ENCODE measurements around the gene INSL3.

Gene INSL3

GRCh38 chr19:17846146-17846545, 24.8 kb upstream of the INSL3 start:
- DNase-seq (ENCODE audit: low read depth), result no peak

GRCh38 chr19:17843908-17844490, 22.7 kb upstream of the INSL3 start:
- no peak for DNase-seq (ENCODE audit: low read depth)

GRCh38 chr19:17843292-17843827, 22.0 kb upstream of the INSL3 start:
- no peak for DNase-seq (ENCODE audit: low read depth)

- no peak for DNase-seq (ENCODE audit: low read depth)
These were observed 21.5 kb upstream of the INSL3 start for GRCh38 chr19:17842663-17843291.

GRCh38 chr19:17841810-17842662, 20.7 kb upstream of the INSL3 start:
- DNase-seq (ENCODE audit: low read depth), result no peak

- no peak for DNase-seq (ENCODE audit: low read depth)
These were observed 20.1 kb upstream of the INSL3 start for GRCh38 chr19:17841371-17841809.

GRCh38 chr19:17840019-17840418, 18.7 kb upstream of the INSL3 start:
- DNase-seq (ENCODE audit: low read depth), result no peak

- DNase-seq (ENCODE audit: low read depth), result no peak
These were observed 16.7 kb upstream of the INSL3 start for GRCh38 chr19:17837972-17838371.

- no peak for DNase-seq (ENCODE audit: low read depth)
These were observed 15.2 kb upstream of the INSL3 start for GRCh38 chr19:17836530-17836929.

- no peak for DNase-seq (ENCODE audit: low read depth)
These were observed 14.1 kb upstream of the INSL3 start for GRCh38 chr19:17835182-17836006.

GRCh38 chr19:17834350-17835181, 13.2 kb upstream of the INSL3 start:
- no peak for DNase-seq (ENCODE audit: low read depth)

GRCh38 chr19:17832443-17833208, 11.3 kb upstream of the INSL3 start:
- DNase-seq (ENCODE audit: low read depth), result no peak

GRCh38 chr19:17831419-17831888, 10.1 kb upstream of the INSL3 start:
- DNase-seq (ENCODE audit: low read depth), result no peak

- no peak for DNase-seq (ENCODE audit: low read depth)
These were observed 9.5 kb upstream of the INSL3 start for GRCh38 chr19:17830567-17831418.

GRCh38 chr19:17829855-17830566, 8.7 kb upstream of the INSL3 start:
- DNase-seq (ENCODE audit: low read depth), result no peak

GRCh38 chr19:17826508-17827056, 5.3 kb upstream of the INSL3 start:
- DNase-seq (ENCODE audit: low read depth), result no peak

- DNase-seq (ENCODE audit: low read depth), result no peak
These were observed 3.0 kb upstream of the INSL3 start for GRCh38 chr19:17824339-17824738.

- no peak for DNase-seq (ENCODE audit: low read depth)
These were observed 3.5 kb downstream of the INSL3 start for GRCh38 chr19:17817668-17818363.

All from HS-27A (cell line).